Neural crest cell (in vitro differentiated cells): ENCODE data around the gene WWP2. TPM values are rescaled to one million over a fixed set of nuclear protein-coding genes. Genes with fewer than 3 reads are reported as not detected.

Source experiments
- DNase-seq: peaks from one replicate; pipeline ENCODE4 v3.0.0; 2021; ENCODE audit warnings: low read depth, mixed read lengths, low spot score
- H3K27ac Mint-ChIP-seq: one replicate; pipeline ENCODE4 v1.8.0; 2021; ENCODE audit warnings: mild to moderate bottlenecking, mixed read lengths; ENCODE audit not compliant: unreplicated experiment
- H3K27me3 Mint-ChIP-seq: 2 replicates; pipeline ENCODE4 v1.8.0; 2021; ENCODE audit warnings: low read depth, mild to moderate bottlenecking, mixed read lengths
- H3K36me3 Mint-ChIP-seq: 2 replicates; pipeline ENCODE4 v1.8.0; 2021; ENCODE audit warnings: low read depth, mild to moderate bottlenecking, mixed read lengths
- H3K4me1 Mint-ChIP-seq: 2 replicates; pipeline ENCODE4 v1.8.0; 2021; ENCODE audit warnings: mixed read lengths
- H3K4me3 Mint-ChIP-seq: one replicate; pipeline ENCODE4 v1.8.0; 2021; ENCODE audit warnings: mild to moderate bottlenecking, mixed read lengths
- H3K9me3 Mint-ChIP-seq: 2 replicates; pipeline ENCODE4 v1.8.0; 2021; ENCODE audit warnings: mixed read lengths
- CTCF ChIP-seq: fragments of 200-600 bp; sonication (generic); conservative IDR thresholded peaks from 2 replicates; pipeline ENCODE4 v1.5.0; 2021; ENCODE audit warnings: antibody characterized with exemption, mild to moderate bottlenecking
- total RNA-seq: library from RNA; stranded (reverse); gene quantifications from 2 replicates; pipeline ENCODE4 v1.2.1, GENCODE V29; 2021

Gene WWP2
- total RNA-seq, 1 donor from 2014 or later = 48.7 TPM

GRCh38 chr16:69909043-69909442 lies 146.9 kb downstream of the WWP2 start:
- Mint-ChIP-seq H3K27me3 (no peaks in the 10 kb centered on the region), H3K36me3 (peaks cover 3% of the 10 kb centered on the region), H3K27ac (no peak overlapping the region), H3K4me1 (peaks cover 6% of the 10 kb centered on the region), H3K4me3 (no peak overlapping the region), H3K9me3 (no peaks in the 10 kb centered on the region)
- no peak for TF ChIP-seq CTCF
- DNase-seq = no peak

- no peaks in the 10 kb centered on the region for H3K27me3 Mint-ChIP-seq
- H3K4me1 Mint-ChIP-seq = peaks cover 4% of the 10 kb centered on the region
- no peaks in the 10 kb centered on the region for H3K9me3 Mint-ChIP-seq
- DNase-seq = no peak
- TF ChIP-seq CTCF = no peak
- no peak overlapping the region for H3K27ac Mint-ChIP-seq
- H3K4me3 Mint-ChIP-seq = no peak overlapping the region
- peaks cover 3% of the 10 kb centered on the region for H3K36me3 Mint-ChIP-seq
Observed at GRCh38 chr16:69909760-69910159, 147.6 kb downstream of the WWP2 start.

GRCh38 chr16:69910964-69911363 lies 148.8 kb downstream of the WWP2 start:
- Mint-ChIP-seq H3K4me1 (no peaks in the 10 kb centered on the region), H3K36me3 (peaks cover 3% of the 10 kb centered on the region), H3K4me3 (no peak overlapping the region), H3K27me3 (no peaks in the 10 kb centered on the region), H3K9me3 (no peaks in the 10 kb centered on the region), H3K27ac (no peak overlapping the region)
- DNase-seq = no peak
- TF ChIP-seq CTCF = no peak

DNA sequence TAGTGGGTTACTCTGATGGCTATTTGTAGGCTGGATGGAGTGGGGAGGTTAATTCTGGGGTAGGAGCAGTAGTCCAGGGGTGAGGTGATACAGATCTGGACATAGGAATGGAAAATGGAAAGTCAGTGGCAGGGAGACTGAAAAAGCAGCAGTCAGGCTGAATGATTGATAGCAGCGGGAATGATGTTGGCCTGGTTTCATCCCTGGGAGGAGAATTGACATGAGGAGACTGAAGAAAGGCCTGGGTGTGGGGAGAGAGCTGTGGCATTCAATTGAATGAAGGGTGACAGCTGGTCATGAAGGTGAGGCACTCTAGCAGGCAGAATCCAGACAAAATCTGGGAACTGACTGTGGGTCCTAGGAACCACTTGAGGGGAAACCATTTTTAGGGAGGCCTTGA lies 154.3 kb downstream of the WWP2 start:
- no peak overlapping the region for H3K27ac Mint-ChIP-seq
- peaks cover 1% of the 10 kb centered on the region for H3K36me3 Mint-ChIP-seq
- no peak for TF ChIP-seq CTCF
- H3K27me3 Mint-ChIP-seq = no peaks in the 10 kb centered on the region
- no peak for DNase-seq
- no peak overlapping the region for H3K4me3 Mint-ChIP-seq
- peaks cover 11% of the 10 kb centered on the region for H3K4me1 Mint-ChIP-seq
- no peaks in the 10 kb centered on the region for H3K9me3 Mint-ChIP-seq

- H3K4me1 Mint-ChIP-seq = peaks cover 11% of the 10 kb centered on the region
- TF ChIP-seq CTCF = no peak
- H3K36me3 Mint-ChIP-seq = peaks cover 2% of the 10 kb centered on the region
- no peaks in the 10 kb centered on the region for H3K9me3 Mint-ChIP-seq
- no peaks in the 10 kb centered on the region for H3K27me3 Mint-ChIP-seq
- no peak overlapping the region for H3K27ac Mint-ChIP-seq
- no peak for DNase-seq
- H3K4me3 Mint-ChIP-seq = no peak overlapping the region
Observed at GRCh38 chr16:69917311-69917710, 155.2 kb downstream of the WWP2 start.

- TF ChIP-seq CTCF = no peak
- Mint-ChIP-seq H3K27me3 (no peaks in the 10 kb centered on the region), H3K4me1 (peaks cover 11% of the 10 kb centered on the region), H3K4me3 (no peak overlapping the region), H3K9me3 (no peaks in the 10 kb centered on the region), H3K36me3 (peaks cover 2% of the 10 kb centered on the region), H3K27ac (no peak overlapping the region)
- DNase-seq = no peak
Observed at GRCh38 chr16:69917739-69918138, 155.6 kb downstream of the WWP2 start.
